K562 (cell line): Measurements from ENCODE around the gene TTC22. TPM values are rescaled to one million over a fixed set of nuclear protein-coding genes. Genes with fewer than 3 reads are reported as not detected.

Experiments used
- ATAC-seq: fragments of 200-7000 bp; cut with Tn5 transposase; 3 replicates; pipeline ENCODE4 v1.9.1; 2020; ENCODE audit warnings: moderate library complexity
- BruUV-seq: library from RNA; stranded (reverse); fragments of 400-500 nt; replicated peaks from 2 replicates; lab custom pipeline; 2021; lab: Mats Ljungman, UMichigan
- CTCF ChIA-PET: fragments of 300-600 bp; formaldehyde crosslinking; extraction: SDS; loops from one replicate; lab custom pipeline; 2021; ENCODE audit warnings: low intra/inter-chr PET ratio; lab: Yijun Ruan, JAX
- POLR2A ChIA-PET: fragments of 300-600, 350-650 bp; sonication (Branson Sonifier 250); formaldehyde crosslinking; extraction: SDS; loops from one replicate; lab custom pipeline; 2021; ENCODE audit warnings: antibody characterized with exemption, inconsistent platforms; lab: Yijun Ruan, JAX
- DNase-seq, 4 experiments: peaks; one replicate each; pipeline versions ENCODE4 v3.0.0 to v3.0.0-alpha.2; 2011 to 2018; ENCODE audit warnings: low spot score in 3 of 4, mixed read lengths in 3 of 4; ENCODE audit errors: extremely low read depth in 1 of 4
- FAIRE-seq: peaks from 2 replicates; lab custom pipeline; 2011; peaks lifted over from hg19 to GRCh38; lab: Jason Lieb, UNC
- H2AFZ ChIP-seq: 2 replicates; pipeline ENCODE4 v1.6.0; 2011; ENCODE audit warnings: low read depth, low read length, control low read depth, inconsistent platforms
- H3K27ac ChIP-seq: fragments of 200-600 bp; 3 replicates; pipeline ENCODE4 v1.8.0; 2011; ENCODE audit warnings: low read depth, mild to moderate bottlenecking, control low read depth, inconsistent platforms, low read length, moderate library complexity, mixed read lengths; ENCODE audit errors: extremely low read depth
- H3K27me3 ChIP-seq, 2 experiments: fragments of 300-600 bp in 1 of 2; 2 replicates in 1 of 2; 3 replicates in 1 of 2; pipeline versions ENCODE4 v1.6.0 to v1.8.0; 2011; ENCODE audit warnings: inconsistent platforms in 2 of 2, low read length in 2 of 2, mild to moderate bottlenecking in 1 of 2, mixed read lengths in 1 of 2, moderate library complexity in 1 of 2; ENCODE audit not compliant: control insufficient read depth in 2 of 2, insufficient read depth in 2 of 2
- H3K36me3 ChIP-seq: fragments of 300-600 bp; 3 replicates; pipeline ENCODE4 v1.8.0; 2011; ENCODE audit warnings: mild to moderate bottlenecking, low read length, inconsistent platforms; ENCODE audit not compliant: control insufficient read depth, insufficient read depth
- H3K4me1 ChIP-seq, 2 experiments: fragments of 200-600 bp in 1 of 2; replicated peaks in 1 of 2; 2 replicates in 1 of 2; 3 replicates in 1 of 2; pipeline versions ENCODE4 v1.5.1 to v1.8.0; 2011; ENCODE audit warnings: inconsistent platforms in 2 of 2, low read length in 2 of 2, mild to moderate bottlenecking in 1 of 2, mixed read lengths in 1 of 2, moderate library complexity in 1 of 2; ENCODE audit not compliant: control insufficient read depth in 2 of 2, insufficient read depth in 2 of 2
- H3K4me2 ChIP-seq: 2 replicates; pipeline ENCODE4 v1.6.1; 2011; ENCODE audit warnings: low read length, control low read depth, inconsistent platforms, mixed read lengths; ENCODE audit not compliant: insufficient read depth
- H3K4me3 ChIP-seq: fragments of 200-600 bp; sonication (generic), shearing (Covaris generic); 2 replicates; pipeline ENCODE4 v1.5.1; 2016; ENCODE audit warnings: control low read depth, inconsistent platforms
- H3K79me2 ChIP-seq: fragments of 200-600 bp; 3 replicates; pipeline ENCODE4 v1.8.0; 2011; ENCODE audit warnings: low read length, inconsistent platforms; ENCODE audit not compliant: control insufficient read depth, insufficient read depth
- H3K9ac ChIP-seq, 2 experiments: 2 replicates each; pipeline versions ENCODE4 v1.6.0 to v1.6.1; 2011; ENCODE audit warnings: low read depth in 2 of 2, low read length in 2 of 2, control low read depth in 1 of 2, inconsistent platforms in 1 of 2, mild to moderate bottlenecking in 1 of 2, mixed read lengths in 1 of 2; ENCODE audit not compliant: insufficient read depth in 1 of 2
- H3K9me1 ChIP-seq: one replicate; pipeline ENCODE4 v1.6.0; 2011; ENCODE audit warnings: inconsistent platforms, mild to moderate bottlenecking, low read length, moderate library complexity; ENCODE audit not compliant: control insufficient read depth, insufficient read depth
- H3K9me3 ChIP-seq: replicated peaks from 2 replicates; pipeline ENCODE4 v1.5.1; 2011; ENCODE audit warnings: low read depth, low read length, inconsistent platforms; ENCODE audit not compliant: control insufficient read depth, insufficient read depth
- H4K20me1 ChIP-seq: replicated peaks from 2 replicates; pipeline ENCODE4 v1.6.1; 2011; ENCODE audit warnings: low read length, inconsistent platforms, mixed read lengths; ENCODE audit not compliant: control insufficient read depth, insufficient read depth
- CHCHD3 ChIP-seq: fragments of 250-450 bp; sonication (Bioruptor Pico); IDR thresholded peaks from 2 replicates; pipeline ENCODE4 v2.1.2; 2022; ENCODE audit warnings: mild to moderate bottlenecking
- HNRNPH1 ChIP-seq: fragments of 200-400 bp; formaldehyde crosslinking; optimal IDR thresholded peaks from 2 replicates; pipeline ENCODE3; 2017; ENCODE audit warnings: low read depth, mild to moderate bottlenecking, low read length, moderate library complexity
- HSF4 ChIP-seq: fragments of 250-450 bp; sonication (Bioruptor Pico); IDR thresholded peaks from 2 replicates; pipeline ENCODE4 v2.1.2; 2022; ENCODE audit warnings: mild to moderate bottlenecking, moderate library complexity, borderline replicate concordance
- MAFF ChIP-seq: IDR thresholded peaks from 2 replicates; pipeline ENCODE4 v1.6.1; 2012; ENCODE audit warnings: low read length, improper control_type of control experiment
- MCM7 ChIP-seq, 2 experiments: fragments of 450-650 bp; IDR thresholded peaks; 2 replicates each; pipeline ENCODE4 v1.6.1; 2016 to 2018
- NCOA2 ChIP-seq, 2 experiments: fragments of 450-650 bp; IDR thresholded peaks; 2 replicates each; pipeline ENCODE4 v1.6.1; 2018; ENCODE audit warnings: mild to moderate bottlenecking in 2 of 2, moderate library complexity in 1 of 2; ENCODE audit not compliant: partially characterized antibody in 2 of 2
- NCOA4 ChIP-seq: fragments of 450-650 bp; IDR thresholded peaks from 2 replicates; pipeline ENCODE4 v1.6.1; 2018; ENCODE audit warnings: mild to moderate bottlenecking; ENCODE audit not compliant: partially characterized antibody
- NFE2L1 ChIP-seq: fragments of 450-650 bp; IDR thresholded peaks from 2 replicates; pipeline ENCODE4 v1.6.1; 2016; ENCODE audit warnings: missing genetic modification characterization, low read depth, mild to moderate bottlenecking, missing compliant biosample characterization, moderate library complexity, borderline replicate concordance
- NR1H2 ChIP-seq: sonication (generic); formaldehyde crosslinking; IDR thresholded peaks from 2 replicates; pipeline ENCODE4 v1.4.0; 2020; ENCODE audit warnings: mild to moderate bottlenecking, missing genetic modification reagents
- SAP30 ChIP-seq: fragments of 200-600 bp; sonication (generic); IDR thresholded peaks from 2 replicates; pipeline ENCODE4 v1.6.1; 2012; ENCODE audit warnings: borderline replicate concordance, low read depth, mild to moderate bottlenecking, moderate library complexity, low read length, control low read depth, inconsistent platforms; ENCODE audit not compliant: insufficient read depth, poor library complexity, severe bottlenecking
- SNIP1 ChIP-seq: fragments of 450-650 bp; IDR thresholded peaks from 2 replicates; pipeline ENCODE4 v1.7.1; 2017; ENCODE audit warnings: low read depth, mild to moderate bottlenecking
- TSC22D4 ChIP-seq: fragments of 450-650 bp; IDR thresholded peaks from 2 replicates; pipeline ENCODE4 v1.6.1; 2016; ENCODE audit warnings: missing genetic modification characterization, missing biosample characterization, control low read depth
- XRCC4 ChIP-seq: IDR thresholded peaks from one replicate; pipeline ENCODE4 v1.6.1; 2011; ENCODE audit not compliant: insufficient read depth, insufficient read length; ENCODE audit errors: extremely low read depth
- XRCC5 ChIP-seq: fragments of 200-400 bp; formaldehyde crosslinking; IDR thresholded peaks from 2 replicates; pipeline ENCODE4 v1.6.1; 2017; ENCODE audit warnings: low read depth, mild to moderate bottlenecking, low read length
- ZBTB1 ChIP-seq: sonication (generic); formaldehyde crosslinking; IDR thresholded peaks from 2 replicates; pipeline ENCODE4 v1.8.1; 2023; ENCODE audit warnings: missing genetic modification reagents, low read depth, mild to moderate bottlenecking, borderline replicate concordance
- ZNF280A ChIP-seq: fragments of 450-650 bp; IDR thresholded peaks from 2 replicates; pipeline ENCODE4 v1.6.1; 2018; ENCODE audit warnings: mild to moderate bottlenecking, low read depth; ENCODE audit not compliant: partially characterized antibody
- ZNF445 ChIP-seq: fragments of 250-450 bp; sonication (Bioruptor Pico); IDR thresholded peaks from 2 replicates; pipeline ENCODE4 v1.4.0; 2020; ENCODE audit warnings: low read depth, mild to moderate bottlenecking, moderate library complexity
- WGBS: fragments of 100-300 bp; shearing (Covaris generic); methylation state at CpG from one replicate; pipeline ENCODE4 v1.1.6; 2016; ENCODE audit warnings: low coverage, mixed read lengths; ENCODE audit not compliant: insufficient coverage; ENCODE audit errors: missing lambda C conversion rate; 5-methylcytosine and 5-hydroxymethylcytosine counted together
- in situ Hi-C: fragments of 300-500 bp; cut with MboI; formaldehyde crosslinking; loops from 4 replicates; pipeline ENCODE4 v1.15.0; 2018; ENCODE audit warnings: inconsistent platforms, mixed read lengths
- intact Hi-C: fragments of 100-400 bp; cut with micrococcal nuclease; formaldehyde crosslinking; loops from 2 replicates; pipeline ENCODE4 v1.14.2; 2022
- polyA plus RNA-seq, 8 experiments: library from polyadenylated mRNA; depleted of rRNA in 4 of 8; stranded (reverse) in 5 of 8; unstranded in 3 of 8; fragments of >200 nt; fragmentation: Nextera tagmentation in 2 of 8; fragmentation: Illumina TruSeq in 1 of 8; extraction: Ambion mirVana in 2 of 8; extraction: Trizol in 1 of 8; gene quantifications; 2 replicates each; pipeline versions ENCODE4 v1.2.1 to v1.2.3, GENCODE V29; 2011 to 2014; ENCODE audit warnings: inconsistent platforms in 1 of 8, missing spikeins in 1 of 8
- total RNA-seq, 7 experiments: library from RNA; depleted of rRNA in 6 of 7; stranded (reverse); fragments of >200 nt in 6 of 7; fragmentation: Illumina TruSeq in 2 of 7; extraction: Trizol in 2 of 7; gene quantifications; 2 replicates each; pipeline versions ENCODE4 v1.2.1 to v1.2.3, GENCODE V29; 2011 to 2021; ENCODE audit warnings: low replicate concordance in 1 of 7

The TTC22 gene
- total and polyA plus RNA-seq, 9 of the 15 experiments (the other 6 are each of a cell fraction or from before 2014, with no cell fraction given), result 0.07 TPM; not detected in 8

GRCh38 chr1:54782156-54782555 is 19.0 kb downstream of the TTC22 start:
- WGBS, result 0% methylated on average over 6 of the region's 6 CpGs
- Histone ChIP-seq H3K36me3 (no peaks in the 10 kb centered on the region), H3K9ac (no peak overlapping the region), H3K27ac (no peak overlapping the region), H3K4me1 (peaks cover 0 to 9% of the 10 kb centered on the region in 2 experiments; a peak in 3 of 5 replicates), H3K4me2 (no peak overlapping the region), H3K9me3 (no peaks in the 10 kb centered on the region), H4K20me1 (no peaks in the 10 kb centered on the region), H3K79me2 (no peaks in the 10 kb centered on the region), H3K9me1 (no peaks in the 10 kb centered on the region), H3K4me3 (no peak overlapping the region), H2AFZ (no peak overlapping the region), H3K27me3 (peaks cover 31 to 39% of the 10 kb centered on the region in 2 experiments)
- no peak for ATAC-seq
- DNase-seq, result no peak
- in situ Hi-C loops (no loop called here), intact Hi-C loops (no loop called here)
- POLR2A ChIA-PET, result interaction anchor here (2.4 kb wide), 1 partner anchor 17 kb away, joined by 9 read pairs; no protein-coding TSS in a partner anchor
- CTCF ChIA-PET, result no interaction called here
- BruUV-seq, result no TSS peak
- FAIRE-seq, result no peak
- TF ChIP-seq MAFF, result no peak
- no peak for TF ChIP-seq TSC22D4 (tag)
- TF ChIP-seq CHCHD3, result no peak
- no peak for TF ChIP-seq HNRNPH1
- TF ChIP-seq NFE2L1 (tag), result no peak
- no peak for TF ChIP-seq XRCC5
- TF ChIP-seq ZNF280A, result no peak
- no peak for TF ChIP-seq MCM7 (IDR thresholded peaks at IDR 0.05)
- no peak for TF ChIP-seq NCOA4
- TF ChIP-seq NR1H2 (CRISPR knock-in tag), result no peak
- TF ChIP-seq SAP30, result no peak
- no peak for TF ChIP-seq SNIP1
- TF ChIP-seq NCOA2 (IDR thresholded peaks at IDR 0.05; ENCODE audit: partially characterized antibody in 2 of 2), result no peak
- TF ChIP-seq ZNF445 (CRISPR knock-in tag), result no peak
- TF ChIP-seq XRCC4, result no peak
- TF ChIP-seq HSF4 (CRISPR knock-in tag), result no peak
- no peak for TF ChIP-seq ZBTB1 (CRISPR knock-in tag)
